ENCODE results near the gene PIK3R5.
"Not testable (repeated sequence)": the region's sequence is repeated elsewhere in the genome, so short reads cannot be mapped to it uniquely, and the experiment has no call there.

The PIK3R5 gene

GRCh38 chr17:8985054-8985701, 19.7 kb upstream of the PIK3R5 start:
- no peak for DNase-seq

GRCh38 chr17:8984225-8984624, 18.7 kb upstream of the PIK3R5 start:
- DNase-seq = not testable (repeated sequence)

GRCh38 chr17:8981443-8981842, 15.9 kb upstream of the PIK3R5 start:
- DNase-seq = no peak

- no peak for DNase-seq
Measured at GRCh38 chr17:8979715-8980114, 14.2 kb upstream of the PIK3R5 start.

GRCh38 chr17:8976638-8977037, 11.1 kb upstream of the PIK3R5 start:
- no peak for DNase-seq

- DNase-seq = no peak
Measured at GRCh38 chr17:8975091-8975725, 9.7 kb upstream of the PIK3R5 start.

- no peak for DNase-seq
Measured at GRCh38 chr17:8969901-8970300, 4.4 kb upstream of the PIK3R5 start.

- DNase-seq = no peak
Measured at GRCh38 chr17:8968503-8968902, 3.0 kb upstream of the PIK3R5 start.

- DNase-seq = no peak
Measured at GRCh38 chr17:8967861-8968260, 2.4 kb upstream of the PIK3R5 start.

- DNase-seq = no peak
Measured at GRCh38 chr17:8966926-8967325, 1.4 kb upstream of the PIK3R5 start.

GRCh38 chr17:8964801-8965393, 610 bp downstream of the PIK3R5 start:
- DNase-seq = no peak

GRCh38 chr17:8963647-8964258, 1.8 kb downstream of the PIK3R5 start:
- no peak for DNase-seq

GRCh38 chr17:8963014-8963413, 2.5 kb downstream of the PIK3R5 start:
- no peak for DNase-seq

- no peak for DNase-seq
Measured at GRCh38 chr17:8961829-8962228, 3.7 kb downstream of the PIK3R5 start.

- DNase-seq = no peak
Measured at GRCh38 chr17:8960325-8961140, 5.0 kb downstream of the PIK3R5 start.

- DNase-seq = no peak
Measured at GRCh38 chr17:8959312-8959918, 6.1 kb downstream of the PIK3R5 start.

GRCh38 chr17:8957721-8958120, 7.8 kb downstream of the PIK3R5 start:
- no peak for DNase-seq

GRCh38 chr17:8956465-8956902, 9.0 kb downstream of the PIK3R5 start:
- no peak for DNase-seq

- no peak for DNase-seq
Measured at GRCh38 chr17:8955021-8955959, 10.2 kb downstream of the PIK3R5 start.

- no peak for DNase-seq
Measured at GRCh38 chr17:8954339-8954738, 11.2 kb downstream of the PIK3R5 start.

GRCh38 chr17:8953156-8953885, 12.2 kb downstream of the PIK3R5 start:
- DNase-seq = no peak

Data from NCI-H524 (cell line).